ENCODE data around the gene NDUFB11.
"Not testable (repeated sequence)": the region's sequence is repeated elsewhere in the genome, so short reads cannot be mapped to it uniquely, and the experiment has no call there.

Gene NDUFB11

GRCh38 chrX:47146121-47146935 lies 1.8 kb upstream of the NDUFB11 start:
- Histone ChIP-seq H3K27me3 (no peaks in the 10 kb centered on the region), H3K36me3 (peaks cover 10% of the 10 kb centered on the region), H3K4me3 (ENCODE audit: low read depth, low read length) (peak overlapping the region; percentile 84), H3K4me1 (no peaks in the 10 kb centered on the region), H3K9me3 (no peaks in the 10 kb centered on the region)
- DNase-seq, result no peak
- no peak for TF ChIP-seq CTCF (IDR thresholded peaks at IDR 0.05; ENCODE audit: low read depth, low read length)

- no peaks in the 10 kb centered on the region for H3K4me1 ChIP-seq
- no peaks in the 10 kb centered on the region for H3K9me3 ChIP-seq
- peak; percentile 20 for DNase-seq
- no peaks in the 10 kb centered on the region for H3K27me3 ChIP-seq
- H3K36me3 ChIP-seq, result peaks cover 10% of the 10 kb centered on the region
- TF ChIP-seq CTCF (IDR thresholded peaks at IDR 0.05; ENCODE audit: low read depth, low read length), result no peak
- peak overlapping the region; percentile 84 for H3K4me3 ChIP-seq (ENCODE audit: low read depth, low read length)
Observed at GRCh38 chrX:47145395-47146120, 1.1 kb upstream of the NDUFB11 start.

GRCh38 chrX:47143894-47144625 lies 442 bp downstream of the NDUFB11 start:
- Histone ChIP-seq H3K27me3 (no peaks in the 10 kb centered on the region), H3K9me3 (no peaks in the 10 kb centered on the region), H3K4me3 (ENCODE audit: low read depth, low read length) (peak overlapping the region; percentile 84), H3K36me3 (peaks cover 10% of the 10 kb centered on the region), H3K4me1 (no peaks in the 10 kb centered on the region)
- DNase-seq, result peak; percentile 19
- TF ChIP-seq CTCF (IDR thresholded peaks at IDR 0.05; ENCODE audit: low read depth, low read length), result no peak

GRCh38 chrX:47138171-47138570 lies 6.3 kb downstream of the NDUFB11 start:
- H3K36me3 ChIP-seq, result peaks cover 10% of the 10 kb centered on the region
- H3K9me3 ChIP-seq, result no peaks in the 10 kb centered on the region
- no peak overlapping the region for H3K4me3 ChIP-seq (ENCODE audit: low read depth, low read length)
- no peak for DNase-seq
- TF ChIP-seq CTCF (IDR thresholded peaks at IDR 0.05; ENCODE audit: low read depth, low read length), result no peak
- H3K4me1 ChIP-seq, result no peaks in the 10 kb centered on the region
- no peaks in the 10 kb centered on the region for H3K27me3 ChIP-seq

GRCh38 chrX:47135650-47136049 lies 8.9 kb downstream of the NDUFB11 start:
- H3K36me3 ChIP-seq; H3K4me3 ChIP-seq (ENCODE audit: low read depth, low read length); H3K4me1 ChIP-seq; H3K9me3 ChIP-seq; DNase-seq; H3K27me3 ChIP-seq: not testable (repeated sequence)

GRCh38 chrX:47133493-47133892 lies 11.0 kb downstream of the NDUFB11 start:
- Histone ChIP-seq H3K36me3 (no peaks in the 10 kb centered on the region), H3K9me3 (no peaks in the 10 kb centered on the region), H3K27me3 (no peaks in the 10 kb centered on the region), H3K4me3 (ENCODE audit: low read depth, low read length) (no peak overlapping the region), H3K4me1 (no peaks in the 10 kb centered on the region)
- TF ChIP-seq CTCF (IDR thresholded peaks at IDR 0.05; ENCODE audit: low read depth, low read length), result no peak
- no peak for DNase-seq
